Adipocyte (in vitro differentiated cells): ENCODE data around the gene RFC5.

Experiments
- DNase-seq: peaks from one replicate; pipeline ENCODE4 v3.0.0-alpha.2; 2015; ENCODE audit warnings: low read depth
- H3K27me3 ChIP-seq: replicated peaks from 2 replicates; pipeline ENCODE4 v1.7.0; 2013; ENCODE audit warnings: mild to moderate bottlenecking, low read length, moderate library complexity; ENCODE audit not compliant: control insufficient read depth, insufficient read depth
- H3K36me3 ChIP-seq: 2 replicates; pipeline ENCODE4 v1.7.0; 2013; ENCODE audit warnings: low read length, mild to moderate bottlenecking, moderate library complexity; ENCODE audit not compliant: control insufficient read depth, insufficient read depth, severe bottlenecking
- H3K4me1 ChIP-seq: 2 replicates; pipeline ENCODE4 v1.7.0; 2013; ENCODE audit warnings: mild to moderate bottlenecking, low read length, moderate library complexity; ENCODE audit not compliant: control insufficient read depth, insufficient read depth
- H3K4me3 ChIP-seq: 2 replicates; pipeline ENCODE4 v1.7.0; 2013; ENCODE audit warnings: mild to moderate bottlenecking, low read length, moderate library complexity
- H3K9ac ChIP-seq: 2 replicates; pipeline ENCODE4 v1.7.0; 2013; ENCODE audit warnings: mild to moderate bottlenecking, low read length, moderate library complexity
- H3K9me3 ChIP-seq: 2 replicates; pipeline ENCODE4 v1.7.0; 2013; ENCODE audit warnings: mild to moderate bottlenecking, low read length, moderate library complexity; ENCODE audit not compliant: control insufficient read depth

The RFC5 gene

GRCh38 chr12:118055144-118055557, 38.6 kb downstream of the RFC5 start:
- Histone ChIP-seq H3K9ac (no peak overlapping the region), H3K4me3 (no peak overlapping the region), H3K36me3 (peaks cover 16% of the 10 kb centered on the region), H3K27me3 (no peaks in the 10 kb centered on the region), H3K9me3 (no peaks in the 10 kb centered on the region), H3K4me1 (peaks cover 54% of the 10 kb centered on the region)
- peak; percentile 42 for DNase-seq

GRCh38 chr12:118055865-118056773, 39.6 kb downstream of the RFC5 start:
- Histone ChIP-seq H3K9ac (no peak overlapping the region), H3K4me1 (peaks cover 51% of the 10 kb centered on the region), H3K9me3 (no peaks in the 10 kb centered on the region), H3K4me3 (no peak overlapping the region), H3K27me3 (no peaks in the 10 kb centered on the region), H3K36me3 (peaks cover 7% of the 10 kb centered on the region)
- DNase-seq: no peak

- Histone ChIP-seq H3K4me1 (peaks cover 44% of the 10 kb centered on the region), H3K36me3 (no peaks in the 10 kb centered on the region), H3K9ac (no peak overlapping the region), H3K4me3 (no peak overlapping the region), H3K9me3 (no peaks in the 10 kb centered on the region), H3K27me3 (no peaks in the 10 kb centered on the region)
- no peak for DNase-seq
Observed at GRCh38 chr12:118058227-118058626, 41.7 kb downstream of the RFC5 start.

GRCh38 chr12:118058881-118059280, 42.4 kb downstream of the RFC5 start:
- H3K4me1 ChIP-seq: peaks cover 44% of the 10 kb centered on the region
- H3K27me3 ChIP-seq: no peaks in the 10 kb centered on the region
- no peaks in the 10 kb centered on the region for H3K36me3 ChIP-seq
- H3K9ac ChIP-seq: peak overlapping the region; percentile 91
- no peaks in the 10 kb centered on the region for H3K9me3 ChIP-seq
- peak overlapping the region; percentile 85 for H3K4me3 ChIP-seq
- DNase-seq: no peak

- peak overlapping the region; percentile 91 for H3K9ac ChIP-seq
- H3K4me3 ChIP-seq: peak overlapping the region; percentile 85
- H3K27me3 ChIP-seq: no peaks in the 10 kb centered on the region
- H3K4me1 ChIP-seq: peaks cover 46% of the 10 kb centered on the region
- no peaks in the 10 kb centered on the region for H3K9me3 ChIP-seq
- peak; percentile 69 for DNase-seq
- H3K36me3 ChIP-seq: no peaks in the 10 kb centered on the region
Observed at GRCh38 chr12:118059341-118060191, 43.1 kb downstream of the RFC5 start.

GRCh38 chr12:118060301-118061010, 44.0 kb downstream of the RFC5 start:
- Histone ChIP-seq H3K4me3 (peak overlapping the region; percentile 85), H3K36me3 (no peaks in the 10 kb centered on the region), H3K9ac (peak overlapping the region; percentile 91), H3K9me3 (no peaks in the 10 kb centered on the region), H3K4me1 (peaks cover 41% of the 10 kb centered on the region), H3K27me3 (no peaks in the 10 kb centered on the region)
- peak; percentile 76 for DNase-seq

- no peaks in the 10 kb centered on the region for H3K27me3 ChIP-seq
- H3K9me3 ChIP-seq: no peaks in the 10 kb centered on the region
- DNase-seq: peak; percentile 82
- peak within 1 kb of the TSS; percentile 91 for H3K9ac ChIP-seq
- H3K36me3 ChIP-seq: no peaks in the 10 kb centered on the region
- H3K4me1 ChIP-seq: peaks cover 36% of the 10 kb centered on the region
- peak within 1 kb of the TSS; percentile 85 for H3K4me3 ChIP-seq
Observed at GRCh38 chr12:118061011-118061872, 44.7 kb downstream of the RFC5 start, which contains the start of gene WSB2. Gene WSB2 (minus strand): TSS chr12:118061179. CDS start chr12:118061048, 131 bp downstream.

- Histone ChIP-seq H3K4me3 (peak overlapping the region; percentile 85), H3K36me3 (no peaks in the 10 kb centered on the region), H3K9ac (peak overlapping the region; percentile 90), H3K27me3 (no peaks in the 10 kb centered on the region), H3K9me3 (no peaks in the 10 kb centered on the region), H3K4me1 (peaks cover 35% of the 10 kb centered on the region)
- peak; percentile 76 for DNase-seq
Observed at GRCh38 chr12:118061873-118062843, 45.7 kb downstream of the RFC5 start.

- H3K36me3 ChIP-seq: no peaks in the 10 kb centered on the region
- H3K27me3 ChIP-seq: no peaks in the 10 kb centered on the region
- H3K9me3 ChIP-seq: no peaks in the 10 kb centered on the region
- peak; percentile 37 for DNase-seq
- peaks cover 35% of the 10 kb centered on the region for H3K4me1 ChIP-seq
- peak overlapping the region; percentile 21 for H3K4me3 ChIP-seq
- no peak overlapping the region for H3K9ac ChIP-seq
Observed at GRCh38 chr12:118063576-118064391, 47.3 kb downstream of the RFC5 start.
